HL-60 (cell line): ENCODE measurements around the gene ARHGEF37.

ENCODE experiments used
- CTCF ChIP-seq: IDR thresholded peaks from one replicate; pipeline ENCODE4 v1.5.1; 2011; ENCODE audit warnings: low read length, control low read depth, inconsistent platforms; ENCODE audit not compliant: insufficient read depth
- GABPA ChIP-seq: IDR thresholded peaks from 2 replicates; pipeline ENCODE4 v1.6.1; 2012; ENCODE audit warnings: low read depth

GRCh38 chr5:149604321-149604720 is 23.0 kb downstream of the ARHGEF37 start:
- TF ChIP-seq CTCF: no peak
- no peak for TF ChIP-seq GABPA
